C1 segment of cervical spinal cord (tissue), 14 donors: ENCODE results near the gene RBP3.
"Not testable (repeated sequence)": the region's sequence is repeated elsewhere in the genome, so short reads cannot be mapped to it uniquely, and the experiment has no call there.

ENCODE experiments used
- DNase-seq, 14 donors: peaks; one replicate each; lab custom pipeline; 2025; lab: John Stamatoyannopoulos, UW

The RBP3 gene

DNA sequence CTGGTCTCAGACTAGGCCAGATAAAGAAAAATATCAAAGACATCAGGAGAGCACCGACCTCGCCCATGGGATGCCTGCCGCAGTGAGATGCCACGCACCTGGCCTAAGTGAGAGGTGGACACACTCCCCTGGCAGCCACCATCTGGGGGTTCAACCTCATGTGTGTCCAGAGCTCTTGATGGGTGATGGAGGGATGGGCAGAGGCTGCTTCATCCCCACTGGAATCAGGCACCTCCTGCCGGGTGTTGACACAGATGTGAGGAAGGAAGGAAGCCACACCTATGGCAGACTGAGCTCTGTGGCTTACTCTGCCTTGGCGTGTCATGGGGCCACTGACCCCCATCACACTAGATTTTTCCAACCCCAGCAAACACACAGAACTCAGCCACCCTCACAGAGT is 24.6 kb downstream of the RBP3 start:
- DNase-seq = no peak

DNA sequence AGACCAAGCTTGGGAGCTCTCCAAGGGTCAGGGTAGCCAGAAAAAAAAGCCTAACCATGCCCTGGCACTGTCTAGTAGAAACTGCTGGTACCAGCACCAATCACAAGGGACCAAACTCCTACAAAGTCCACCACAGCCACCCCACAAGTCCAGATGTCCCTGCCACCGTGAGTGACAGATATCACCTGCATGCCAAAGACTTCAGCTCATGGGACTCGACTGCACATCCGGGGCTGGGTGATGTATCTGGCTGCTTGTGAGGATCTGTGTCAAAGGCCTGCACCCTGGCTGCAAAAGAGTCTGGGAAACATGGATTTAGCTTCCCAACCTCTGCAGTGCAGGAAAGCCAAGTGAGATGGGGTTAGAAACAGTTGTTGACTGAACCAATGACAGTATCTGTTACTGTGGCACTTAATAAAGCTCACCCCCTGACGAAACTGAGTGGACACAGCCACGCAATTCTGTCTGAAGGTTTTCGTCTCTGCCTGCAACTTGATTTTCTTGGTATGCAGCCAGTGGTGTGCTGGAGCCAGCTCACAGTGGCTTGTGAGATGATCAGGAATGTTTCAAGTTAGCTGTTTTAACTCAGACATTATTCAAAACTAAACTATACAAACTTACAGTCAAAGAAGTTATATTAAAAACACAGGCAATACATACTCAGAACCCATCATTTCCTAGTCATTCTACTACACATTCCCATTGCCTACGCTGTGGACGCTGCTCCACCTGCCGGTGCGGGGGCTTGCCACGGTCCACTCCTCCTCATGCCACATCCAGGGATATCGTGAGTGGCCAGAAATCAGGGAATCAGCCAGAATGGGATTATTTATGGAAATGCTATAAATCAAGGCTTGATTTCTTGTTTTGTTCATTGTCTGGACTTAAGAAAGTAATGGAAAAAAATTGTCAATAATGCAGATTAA is 26.7 kb downstream of the RBP3 start:
- DNase-seq = no peak

GRCh38 chr10:47376522-47377220 is 28.5 kb downstream of the RBP3 start:
- DNase-seq = no peak

DNA sequence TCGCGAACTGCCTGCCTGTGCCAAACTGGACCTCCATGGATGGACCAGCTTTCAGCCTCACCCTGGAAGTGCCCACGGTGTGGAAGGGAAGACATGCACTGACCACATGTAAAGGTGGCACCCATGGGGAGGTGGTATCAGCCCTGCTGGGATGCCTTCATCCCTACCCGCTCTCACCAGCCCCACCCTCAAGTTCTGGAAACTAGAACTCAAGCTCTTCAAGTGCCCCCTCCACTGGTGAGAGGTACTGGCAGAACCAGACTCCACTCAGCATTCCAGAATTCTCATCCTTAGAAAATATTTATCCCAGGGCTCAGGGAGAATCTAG is 30.0 kb downstream of the RBP3 start:
- DNase-seq = no peak

- no peak for DNase-seq
Measured at GRCh38 chr10:47378606-47379444, 30.7 kb downstream of the RBP3 start.

DNA sequence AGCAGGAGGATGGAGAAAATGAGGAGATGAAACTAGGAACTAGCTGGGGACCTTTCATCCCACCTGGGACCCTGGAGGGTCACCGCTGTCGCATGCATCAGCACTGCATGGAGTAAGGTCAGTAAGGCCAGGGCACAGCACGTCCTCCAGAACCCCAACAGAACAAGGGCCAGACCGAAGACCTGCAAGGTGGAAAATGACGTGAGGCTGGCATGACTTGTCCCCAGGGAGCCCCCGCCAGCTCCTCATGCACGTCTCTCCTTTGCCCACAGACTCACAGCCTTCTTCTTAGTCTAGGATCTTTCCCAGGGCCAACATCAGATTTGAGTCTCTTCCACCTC is 31.3 kb downstream of the RBP3 start:
- peak in 1 of 14 donors; percentile 67 for DNase-seq

- DNase-seq = peak in 9 of 14 donors; percentile 57 to 82 (median 65)
Measured at GRCh38 chr10:47379901-47380300, 31.7 kb downstream of the RBP3 start.

GRCh38 chr10:47380341-47381102 is 32.4 kb downstream of the RBP3 start:
- no peak for DNase-seq

GRCh38 chr10:47381103-47381395 is 32.9 kb downstream of the RBP3 start:
- DNase-seq = no peak

GRCh38 chr10:47381427-47382379 is 33.5 kb downstream of the RBP3 start:
- peak in 6 of 14 donors; percentile 36 to 72 (median 50) for DNase-seq

DNA sequence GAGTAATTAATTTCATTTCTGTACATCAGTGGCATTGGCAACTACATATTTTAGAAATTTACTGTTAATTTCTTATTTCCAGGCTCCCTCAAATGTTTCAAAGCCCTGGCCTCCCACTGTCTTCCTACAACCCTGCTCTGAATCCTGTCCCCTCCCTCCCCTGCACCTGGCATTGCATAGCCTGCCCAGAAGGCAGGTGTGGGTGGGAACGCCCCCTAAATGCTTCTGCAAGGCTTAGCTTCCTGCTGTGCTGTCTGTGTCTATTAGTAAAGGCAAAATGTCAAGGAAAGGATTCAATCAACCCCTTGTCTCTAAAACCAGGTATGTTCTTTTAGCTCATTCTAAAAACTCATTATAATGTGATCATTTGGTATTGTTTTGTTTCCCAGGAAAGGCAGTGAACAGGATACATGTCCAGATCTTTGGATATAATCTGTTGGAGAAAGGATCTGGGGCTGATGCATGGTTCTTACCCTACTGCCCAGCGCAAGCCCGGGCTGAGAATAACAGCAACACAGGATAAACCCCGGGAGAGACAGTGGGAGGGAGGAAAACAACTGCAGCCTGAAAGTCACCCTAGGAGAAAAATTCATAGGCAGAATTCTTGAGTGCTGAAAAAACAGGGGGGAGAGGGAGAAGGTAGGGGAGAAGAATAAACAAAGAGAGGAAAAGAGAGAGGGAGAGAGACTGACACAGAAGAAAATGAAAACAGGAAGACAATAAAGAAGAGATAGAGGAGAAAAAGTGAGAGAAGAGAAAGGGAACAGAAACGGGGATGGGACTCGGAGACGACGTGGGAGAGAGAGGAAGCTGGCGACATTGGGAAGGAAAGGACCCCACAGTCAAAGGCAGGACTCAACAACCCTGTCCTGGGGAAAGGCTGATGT is 35.3 kb downstream of the RBP3 start:
- peak in 1 of 14 donors; percentile 56 for DNase-seq

DNA sequence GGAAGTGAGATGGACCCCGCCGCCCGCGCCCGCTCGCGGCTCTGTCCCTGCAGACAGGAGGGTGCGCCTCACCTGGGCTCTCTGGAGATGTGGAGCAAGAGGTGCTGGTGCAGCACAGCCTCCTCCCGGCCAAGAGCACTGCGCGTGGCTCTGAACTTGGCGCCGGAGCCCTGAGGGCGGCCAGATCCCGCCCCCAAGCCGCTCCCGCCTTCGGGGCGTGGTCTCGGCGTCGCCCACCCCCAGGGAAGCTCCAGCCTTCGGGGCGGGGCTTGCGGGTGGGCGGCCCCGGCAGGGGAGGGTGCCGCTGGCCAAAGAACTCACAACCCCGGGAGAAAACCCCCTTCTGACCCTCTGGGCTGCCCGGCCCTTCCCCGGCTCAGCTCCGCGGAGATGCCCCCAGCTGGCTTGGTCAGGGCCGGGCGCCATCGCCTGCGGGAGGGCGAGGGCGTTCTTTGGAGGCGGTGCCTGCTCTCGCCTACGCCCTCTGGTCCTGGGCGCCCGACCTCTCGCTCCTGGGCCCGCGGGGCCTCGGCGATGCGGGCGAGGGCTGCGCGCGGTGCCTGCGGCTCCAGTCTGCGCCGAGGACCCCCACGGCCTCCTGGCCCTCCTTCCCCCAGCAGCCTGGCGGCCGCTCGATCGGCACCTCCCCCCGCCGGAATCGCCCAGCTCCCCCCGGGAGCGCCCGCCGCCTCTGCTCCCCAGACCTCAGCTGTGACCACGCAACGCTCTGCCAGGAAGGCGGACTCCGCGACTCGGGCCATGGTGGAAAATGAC is 36.2 kb downstream of the RBP3 start, which contains the start of gene ZNF488:
TSS of gene ZNF488 (minus strand) at position 146 of the 774 bp plus-strand sequence. CDS start 15,464 bp downstream, outside the sequence.
- peak in 13 of 14 donors; percentile 43 to 91 (median 82) for DNase-seq

GRCh38 chr10:47386104-47386503 is 37.9 kb downstream of the RBP3 start:
- DNase-seq = not testable (repeated sequence)

GRCh38 chr10:47388879-47389278 is 40.7 kb downstream of the RBP3 start:
- DNase-seq = no peak

- DNase-seq = no peak
Measured at GRCh38 chr10:47389619-47390018, 41.5 kb downstream of the RBP3 start.

GRCh38 chr10:47396311-47396717 is 48.2 kb downstream of the RBP3 start:
- DNase-seq = no peak

DNA sequence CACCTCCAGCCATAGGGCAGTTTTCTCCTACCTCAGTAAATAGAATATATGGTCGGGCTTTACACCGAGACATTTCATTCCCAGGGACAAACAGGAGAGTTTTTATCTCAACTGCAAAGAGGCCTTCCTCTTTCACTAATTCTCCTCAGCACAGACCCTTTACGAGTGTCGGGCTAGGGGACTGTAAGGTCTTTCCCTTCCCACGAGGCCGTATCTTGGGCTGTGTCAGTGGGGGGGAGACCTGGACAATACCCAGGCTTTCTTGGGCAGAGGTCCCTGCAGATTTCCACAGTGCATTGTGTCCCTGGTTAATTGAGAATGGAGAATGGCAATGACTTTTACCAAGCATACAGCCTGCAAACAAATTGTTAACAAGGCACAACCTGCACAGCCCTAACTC is 49.1 kb downstream of the RBP3 start:
- no peak for DNase-seq

DNA sequence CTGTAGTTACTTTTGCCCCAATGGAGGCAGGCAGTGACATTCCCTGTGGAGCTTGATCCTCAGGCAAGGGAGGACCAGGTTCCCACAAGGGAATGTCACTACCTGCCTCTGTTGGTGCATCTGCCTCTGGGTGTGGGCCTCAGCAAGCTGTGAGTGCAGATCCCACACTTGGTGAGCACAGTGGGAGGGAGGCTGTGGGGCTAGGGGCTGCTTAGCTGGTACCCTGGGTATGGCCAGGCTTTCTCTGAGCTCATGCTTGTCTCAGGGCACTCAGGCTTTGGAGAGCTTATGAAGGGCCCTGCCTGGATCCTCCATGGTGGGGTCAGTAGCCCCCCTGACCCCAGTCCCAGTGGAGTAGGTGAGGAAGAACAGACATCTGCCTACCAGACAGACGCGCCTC is 52.1 kb downstream of the RBP3 start:
- no peak for DNase-seq
